IPS DF 6.9 (cell line): Measurements from ENCODE around the gene SPHK2.

Experiments used
- DNase-seq: peaks from one replicate; pipeline ENCODE4 v3.0.0-alpha.2; 2013; ENCODE audit warnings: low read depth, low spot score
- H3K27ac ChIP-seq: one replicate; pipeline ENCODE4 v1.5.1; 2013; ENCODE audit warnings: low read length, control low read depth
- H3K27me3 ChIP-seq: 2 replicates; pipeline ENCODE4 v1.6.1; 2013; ENCODE audit warnings: mild to moderate bottlenecking, low read length; ENCODE audit not compliant: control insufficient read depth, insufficient read depth
- H3K36me3 ChIP-seq: 2 replicates; pipeline ENCODE4 v1.6.1; 2013; ENCODE audit warnings: low read length; ENCODE audit not compliant: control insufficient read depth, insufficient read depth
- H3K4me1 ChIP-seq: 2 replicates; pipeline ENCODE4 v1.6.1; 2013; ENCODE audit warnings: low read length; ENCODE audit not compliant: control insufficient read depth, insufficient read depth
- H3K4me3 ChIP-seq: 2 replicates; pipeline ENCODE4 v1.5.1; 2013; ENCODE audit warnings: mild to moderate bottlenecking, low read length
- H3K9me3 ChIP-seq: 2 replicates; pipeline ENCODE4 v1.6.1; 2013; ENCODE audit warnings: low read length, inconsistent platforms; ENCODE audit not compliant: control insufficient read depth, insufficient read depth
- WGBS: extraction: QIAGEN DNeasy Blood & Tissue Kit; methylation state at CpG from one replicate; pipeline ENCODE4 v1.1.7; 2013; ENCODE audit warnings: mixed read lengths, missing lambda C conversion rate; ENCODE audit not compliant: insufficient read length, insufficient coverage; 5-methylcytosine and 5-hydroxymethylcytosine counted together

The SPHK2 gene

GRCh38 chr19:48615231-48616040, 3.9 kb upstream of the SPHK2 start:
- Histone ChIP-seq H3K27me3 (no peaks in the 10 kb centered on the region), H3K4me3 (no peak overlapping the region), H3K4me1 (peaks cover 4% of the 10 kb centered on the region), H3K27ac (no peak overlapping the region), H3K36me3 (peaks cover 21% of the 10 kb centered on the region), H3K9me3 (no peaks in the 10 kb centered on the region)
- DNase-seq: no peak
- WGBS: no CpG with 5 or more reads among the region's 19 CpGs

DNA sequence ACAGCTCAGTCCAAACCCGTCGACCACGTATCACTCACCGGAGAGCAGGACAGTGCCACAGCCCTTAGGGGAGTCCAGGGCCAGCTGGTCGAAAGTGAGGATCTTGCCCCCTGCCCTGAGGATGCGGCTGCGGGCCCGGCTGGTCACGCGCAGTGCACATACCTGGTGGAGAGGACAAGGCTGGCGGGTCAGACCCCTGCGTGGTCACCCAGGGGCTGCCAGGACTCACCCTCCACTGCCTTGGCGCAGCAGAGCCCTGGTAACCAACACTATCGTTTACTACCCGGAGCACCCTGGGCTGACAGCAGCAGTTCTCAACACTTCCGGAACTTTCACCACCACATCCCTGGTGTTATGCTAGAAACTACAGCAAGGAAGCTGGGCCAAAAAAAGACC, 3.3 kb upstream of the SPHK2 start:
- H3K27ac ChIP-seq: no peak overlapping the region
- peaks cover 4% of the 10 kb centered on the region for H3K4me1 ChIP-seq
- WGBS: no CpG with 5 or more reads among the region's 16 CpGs
- no peaks in the 10 kb centered on the region for H3K9me3 ChIP-seq
- no peak overlapping the region for H3K4me3 ChIP-seq
- no peaks in the 10 kb centered on the region for H3K27me3 ChIP-seq
- peaks cover 21% of the 10 kb centered on the region for H3K36me3 ChIP-seq
- DNase-seq: no peak

- Histone ChIP-seq H3K4me1 (peaks cover 4% of the 10 kb centered on the region), H3K27ac (no peak overlapping the region), H3K9me3 (no peaks in the 10 kb centered on the region), H3K4me3 (no peak overlapping the region), H3K36me3 (peaks cover 21% of the 10 kb centered on the region), H3K27me3 (no peaks in the 10 kb centered on the region)
- WGBS: no CpG with 5 or more reads among the region's 12 CpGs
- no peak for DNase-seq
These were observed 2.7 kb upstream of the SPHK2 start for GRCh38 chr19:48616491-48617056.

- WGBS: no CpG with 5 or more reads among the region's 18 CpGs
- Histone ChIP-seq H3K27me3 (no peaks in the 10 kb centered on the region), H3K4me1 (peaks cover 4% of the 10 kb centered on the region), H3K27ac (no peak overlapping the region), H3K36me3 (peaks cover 21% of the 10 kb centered on the region), H3K4me3 (no peak overlapping the region; the same call in 1 of the 2 replicates), H3K9me3 (no peaks in the 10 kb centered on the region)
- no peak for DNase-seq
These were observed 2.0 kb upstream of the SPHK2 start for GRCh38 chr19:48617146-48617937.

DNA sequence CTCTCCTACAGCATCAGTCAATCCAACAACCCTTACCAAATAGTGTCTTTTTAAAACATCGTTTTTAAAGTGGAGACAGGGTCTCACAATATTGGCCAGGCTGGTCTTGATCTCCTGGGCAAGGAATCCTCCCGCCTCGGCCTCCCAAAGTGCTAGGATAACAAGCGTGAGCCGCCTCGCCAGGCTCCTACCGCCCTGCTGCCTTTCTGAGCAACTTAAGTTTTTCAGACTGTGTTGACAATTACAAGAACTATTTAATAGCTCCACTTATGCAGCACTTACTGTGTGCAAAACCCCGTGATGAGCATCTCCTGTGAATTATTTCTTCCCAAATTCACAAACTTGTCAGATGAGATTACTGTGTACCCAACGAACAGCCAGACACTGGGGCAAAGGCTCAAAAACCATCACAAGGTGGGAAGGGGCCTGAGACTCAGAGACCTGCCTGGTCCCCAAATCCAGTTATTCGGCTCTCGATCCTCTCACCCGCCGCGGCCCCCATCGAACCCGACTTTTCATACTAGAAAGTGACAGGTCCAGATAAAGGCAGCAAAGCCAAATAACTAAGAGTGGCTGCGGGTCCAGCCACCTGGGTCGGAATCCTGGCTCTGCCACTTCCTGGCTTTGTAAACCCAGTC, 909 bp upstream of the SPHK2 start:
- H3K27me3 ChIP-seq: no peaks in the 10 kb centered on the region
- WGBS: no CpG with 5 or more reads among the region's 18 CpGs
- H3K4me1 ChIP-seq: peaks cover 4% of the 10 kb centered on the region
- H3K36me3 ChIP-seq: peaks cover 21% of the 10 kb centered on the region
- peak overlapping the region; percentile 97 for H3K4me3 ChIP-seq
- H3K27ac ChIP-seq: no peak overlapping the region
- H3K9me3 ChIP-seq: no peaks in the 10 kb centered on the region
- DNase-seq: no peak

- H3K4me1 ChIP-seq: peaks cover 3% of the 10 kb centered on the region; the same call in 1 of the 2 replicates
These were observed 633 bp downstream of the SPHK2 start for GRCh38 chr19:48619692-48620585.

DNA sequence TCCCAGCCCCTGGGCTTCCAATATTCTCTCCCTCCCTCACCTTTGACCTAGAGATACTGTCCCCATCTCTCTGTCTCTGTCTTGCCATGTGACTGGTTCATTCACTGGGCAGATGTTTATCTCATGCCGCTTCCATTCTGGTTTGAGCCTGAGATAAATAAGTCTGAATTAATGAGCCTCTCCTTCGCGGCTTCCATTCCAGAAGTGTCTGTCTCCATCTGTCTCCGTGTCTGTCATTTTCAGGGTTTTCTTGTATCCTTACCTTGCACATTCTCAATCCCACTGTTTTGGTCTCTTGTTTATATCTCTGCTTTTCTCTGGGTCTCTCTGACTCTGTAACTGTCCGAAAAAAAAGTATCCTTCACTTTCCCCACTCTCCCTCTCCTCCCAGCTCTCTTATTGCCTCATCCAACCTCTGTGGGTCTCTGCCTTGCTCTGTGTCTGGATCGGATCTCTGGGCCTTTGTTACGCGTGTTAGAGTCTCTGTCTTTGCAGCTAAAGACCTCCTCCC, 4.3 kb downstream of the SPHK2 start:
- no peaks in the 10 kb centered on the region for H3K27me3 ChIP-seq
- H3K9me3 ChIP-seq: no peaks in the 10 kb centered on the region
- H3K4me3 ChIP-seq: no peak overlapping the region; the same call in 1 of the 2 replicates
- peaks cover 7% of the 10 kb centered on the region; the same call in 1 of the 2 replicates for H3K36me3 ChIP-seq
- peaks cover 1% of the 10 kb centered on the region for H3K4me1 ChIP-seq
- H3K27ac ChIP-seq: no peak overlapping the region
- no peak for DNase-seq
- no CpG with 5 or more reads among the region's 8 CpGs for WGBS

More at GRCh38 chr19:48619692-48620585, 633 bp downstream of the SPHK2 start:
- H3K9me3 ChIP-seq: no peaks in the 10 kb centered on the region
- no peak overlapping the region for H3K27ac ChIP-seq
- no peaks in the 10 kb centered on the region for H3K27me3 ChIP-seq
- peak overlapping the region; percentile 31; the same call in 1 of the 2 replicates for H3K4me3 ChIP-seq
- WGBS: no CpG with 5 or more reads among the region's 6 CpGs
- DNase-seq: no peak
- H3K36me3 ChIP-seq: peaks cover 21% of the 10 kb centered on the region

GRCh38 chr19:48624067-48624594, 4.8 kb downstream of the SPHK2 start:
- H3K27ac ChIP-seq: no peak overlapping the region
- WGBS: no CpG with 5 or more reads among the region's 40 CpGs
- peaks cover 9% of the 10 kb centered on the region; the same call in 1 of the 2 replicates for H3K36me3 ChIP-seq
- peaks cover 3% of the 10 kb centered on the region for H3K4me1 ChIP-seq
- no peaks in the 10 kb centered on the region for H3K9me3 ChIP-seq
- no peaks in the 10 kb centered on the region for H3K27me3 ChIP-seq
- peak; percentile 98 for DNase-seq
- peak overlapping the region; percentile 80; the same call in 1 of the 2 replicates for H3K4me3 ChIP-seq
